Neural crest cell (in vitro differentiated cells): Measurements from ENCODE around the gene NSMF. TPM values are rescaled to one million over a fixed set of nuclear protein-coding genes. Genes with fewer than 3 reads are reported as not detected.

Source experiments
- DNase-seq: peaks from one replicate; pipeline ENCODE4 v3.0.0; 2021; ENCODE audit warnings: low read depth, mixed read lengths, low spot score
- H3K27ac Mint-ChIP-seq: one replicate; pipeline ENCODE4 v1.8.0; 2021; ENCODE audit warnings: mild to moderate bottlenecking, mixed read lengths; ENCODE audit not compliant: unreplicated experiment
- H3K27me3 Mint-ChIP-seq: 2 replicates; pipeline ENCODE4 v1.8.0; 2021; ENCODE audit warnings: low read depth, mild to moderate bottlenecking, mixed read lengths
- H3K36me3 Mint-ChIP-seq: 2 replicates; pipeline ENCODE4 v1.8.0; 2021; ENCODE audit warnings: low read depth, mild to moderate bottlenecking, mixed read lengths
- H3K4me1 Mint-ChIP-seq: 2 replicates; pipeline ENCODE4 v1.8.0; 2021; ENCODE audit warnings: mixed read lengths
- H3K4me3 Mint-ChIP-seq: one replicate; pipeline ENCODE4 v1.8.0; 2021; ENCODE audit warnings: mild to moderate bottlenecking, mixed read lengths
- H3K9me3 Mint-ChIP-seq: 2 replicates; pipeline ENCODE4 v1.8.0; 2021; ENCODE audit warnings: mixed read lengths
- CTCF ChIP-seq: fragments of 200-600 bp; sonication (generic); conservative IDR thresholded peaks from 2 replicates; pipeline ENCODE4 v1.5.0; 2021; ENCODE audit warnings: antibody characterized with exemption, mild to moderate bottlenecking
- total RNA-seq: library from RNA; stranded (reverse); gene quantifications from 2 replicates; pipeline ENCODE4 v1.2.1, GENCODE V29; 2021

NSMF gene
- total RNA-seq, 1 donor from 2014 or later = 64.4 TPM

GRCh38 chr9:137465000-137465719, 6.0 kb upstream of the NSMF start:
- DNase-seq = no peak
- no peaks in the 10 kb centered on the region for H3K9me3 Mint-ChIP-seq
- H3K4me3 Mint-ChIP-seq = no peak overlapping the region
- no peaks in the 10 kb centered on the region for H3K4me1 Mint-ChIP-seq
- no peak overlapping the region for H3K27ac Mint-ChIP-seq
- no peaks in the 10 kb centered on the region for H3K36me3 Mint-ChIP-seq
- peaks cover 3% of the 10 kb centered on the region for H3K27me3 Mint-ChIP-seq
- TF ChIP-seq CTCF = no peak

DNA sequence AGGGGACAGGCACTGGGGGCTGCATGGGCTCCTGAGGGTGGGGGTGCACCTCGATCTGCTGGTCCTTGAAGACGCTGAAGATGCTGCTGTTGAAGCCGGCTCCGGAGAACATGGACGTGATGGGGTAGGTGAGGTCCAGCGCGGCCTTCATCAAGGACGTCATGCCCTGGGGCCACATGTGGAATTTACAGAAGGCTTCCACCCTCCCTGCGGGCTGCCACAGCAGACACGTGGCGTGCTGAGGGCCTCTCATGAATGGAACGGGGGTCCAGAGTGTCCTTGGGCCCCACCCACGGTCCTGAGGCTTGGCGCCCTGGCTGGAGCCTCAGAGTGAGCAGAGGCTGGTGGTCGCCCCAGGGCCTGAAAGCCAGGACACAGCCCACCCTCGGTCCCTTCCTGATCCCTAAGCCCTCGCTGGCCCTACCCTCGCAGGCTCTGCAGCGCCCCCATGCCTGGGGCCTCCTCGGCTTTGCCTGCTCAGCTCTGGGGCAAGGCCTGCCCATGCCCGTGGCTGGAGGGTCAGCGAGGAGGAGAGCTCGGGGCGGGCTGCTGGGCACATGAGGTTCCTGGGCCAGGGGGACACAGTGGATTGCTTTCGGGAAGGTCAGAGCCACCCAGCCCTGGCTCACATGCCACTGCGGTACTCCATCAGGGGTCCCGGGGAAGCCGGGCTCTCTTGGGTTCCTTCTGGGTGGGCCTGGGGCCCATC, 5.3 kb upstream of the NSMF start:
- H3K36me3 Mint-ChIP-seq = no peaks in the 10 kb centered on the region
- no peak for TF ChIP-seq CTCF
- no peak overlapping the region for H3K27ac Mint-ChIP-seq

GRCh38 chr9:137463931-137464290, 4.8 kb upstream of the NSMF start:
- no peak for DNase-seq

More for the DNA sequence above, 5.3 kb upstream of the NSMF start:
- Mint-ChIP-seq H3K4me3 (no peak overlapping the region), H3K27me3 (peaks cover 3% of the 10 kb centered on the region), H3K4me1 (no peaks in the 10 kb centered on the region), H3K9me3 (no peaks in the 10 kb centered on the region)
- no peak for DNase-seq

GRCh38 chr9:137462986-137463930, 4.1 kb upstream of the NSMF start:
- H3K4me1 Mint-ChIP-seq = no peaks in the 10 kb centered on the region
- no peaks in the 10 kb centered on the region for H3K36me3 Mint-ChIP-seq
- no peak for TF ChIP-seq CTCF
- H3K9me3 Mint-ChIP-seq = no peaks in the 10 kb centered on the region
- H3K4me3 Mint-ChIP-seq = peak overlapping the region; percentile 59
- no peak overlapping the region for H3K27ac Mint-ChIP-seq
- no peak for DNase-seq
- peaks cover 3% of the 10 kb centered on the region for H3K27me3 Mint-ChIP-seq

More at GRCh38 chr9:137463931-137464290, 4.8 kb upstream of the NSMF start:
- Mint-ChIP-seq H3K9me3 (no peaks in the 10 kb centered on the region), H3K27me3 (peaks cover 3% of the 10 kb centered on the region), H3K4me1 (no peaks in the 10 kb centered on the region), H3K4me3 (no peak overlapping the region), H3K36me3 (no peaks in the 10 kb centered on the region), H3K27ac (no peak overlapping the region)
- no peak for TF ChIP-seq CTCF

DNA sequence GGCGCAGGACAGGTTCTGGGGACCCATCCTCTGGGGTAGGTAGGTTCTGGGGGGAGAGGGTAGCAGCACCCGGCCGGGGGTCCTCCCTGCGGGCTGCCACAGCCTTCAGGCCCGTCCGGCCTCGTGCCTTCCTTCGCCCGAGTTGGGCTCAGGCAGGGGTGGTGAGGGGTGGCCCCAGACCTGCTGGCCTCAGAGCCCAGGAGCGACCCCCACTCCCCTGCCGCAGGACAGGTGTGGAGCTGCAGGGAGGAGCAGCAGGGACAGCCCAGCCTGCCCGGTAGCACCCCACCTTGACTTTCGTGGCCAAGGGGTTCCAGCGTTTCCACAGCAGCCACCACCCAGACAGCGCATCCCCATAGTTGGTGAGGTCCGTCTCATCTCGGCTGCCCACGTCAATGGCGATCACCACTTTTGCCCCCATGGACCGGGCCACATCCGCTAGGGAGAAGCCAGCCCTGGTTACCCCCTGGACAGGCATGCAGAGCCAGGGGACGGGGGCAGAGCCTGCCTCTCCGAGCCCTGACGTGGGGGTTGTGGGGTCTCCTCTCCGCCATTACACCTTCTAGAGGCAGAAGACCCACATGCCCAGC, 3.4 kb upstream of the NSMF start:
- peak overlapping the region; percentile 59 for H3K4me3 Mint-ChIP-seq
- no peak for TF ChIP-seq CTCF
- peaks cover 3% of the 10 kb centered on the region for H3K27me3 Mint-ChIP-seq
- no peak overlapping the region for H3K27ac Mint-ChIP-seq
- H3K4me1 Mint-ChIP-seq = no peaks in the 10 kb centered on the region
- H3K9me3 Mint-ChIP-seq = no peaks in the 10 kb centered on the region
- DNase-seq = no peak
- no peaks in the 10 kb centered on the region for H3K36me3 Mint-ChIP-seq
